ENCODE results near the gene ZBTB40. TPM values are rescaled to one million over a fixed set of nuclear protein-coding genes. Genes with fewer than 3 reads are reported as not detected.
A peak's percentile ranks its signal among the peaks of the same experiment; 100 is the strongest.

ZBTB40 gene
- total and polyA plus RNA-seq, 2 of the 13 experiments (the other 11 are each of a cell fraction or from before 2014, with no cell fraction given), result 8.8 to 16.5 TPM

DNA sequence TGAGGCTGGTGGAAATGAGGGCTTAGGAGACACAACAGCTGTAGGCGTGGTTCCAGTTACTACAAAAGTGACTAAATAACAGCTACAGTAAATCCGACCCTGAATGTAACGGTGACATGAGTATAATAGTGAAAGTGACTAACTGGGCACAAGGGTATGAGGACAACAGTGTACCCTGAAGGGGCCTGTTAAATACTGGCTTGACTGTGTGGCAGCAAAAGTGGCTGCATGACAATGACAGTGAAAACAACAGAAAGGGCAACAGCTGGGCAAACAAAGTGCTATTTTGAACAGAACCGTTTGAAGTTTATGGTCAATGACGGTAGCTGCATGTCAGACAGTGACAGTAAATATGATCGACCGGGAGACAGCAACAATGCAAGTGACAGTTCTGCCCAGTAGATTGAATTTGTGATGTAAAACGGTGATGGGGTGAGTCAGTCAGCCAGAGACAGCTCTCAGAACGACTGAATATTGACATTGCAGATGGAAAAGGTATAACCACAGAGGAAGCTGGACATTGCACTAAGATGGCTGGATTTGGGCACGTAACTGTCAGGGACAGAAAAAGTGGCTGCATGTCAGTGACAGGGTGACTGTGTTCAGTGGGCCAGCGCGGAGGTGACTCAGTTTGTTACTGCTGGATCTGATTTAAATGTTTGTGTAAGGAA, 1.2 kb upstream of the ZBTB40 start (continued):
- TF ChIP-seq ZNF292 (CRISPR knock-in tag; IDR thresholded peaks at IDR 0.05; ENCODE audit: borderline replicate concordance, low read depth) (peak; percentile 86; the same call in 1 of the 2 replicates), ZNF256 (CRISPR knock-in tag; conservative IDR thresholded peaks at IDR 0.05) (no peak), CREM (IDR thresholded peaks at IDR 0.05) (no peak; the same call in none of the 2 replicates), CREM (CRISPR knock-in tag; IDR thresholded peaks at IDR 0.05) (no peak), ZNF598 (CRISPR knock-in tag; IDR thresholded peaks at IDR 0.05; ENCODE audit: borderline replicate concordance) (no peak), EP300 (IDR thresholded peaks at IDR 0.05; ENCODE audit: low read depth in 2 of 2, low read length in 2 of 2) (peak in 1 of 2 experiments; percentile 21; a peak in 1 of 4 replicates), EP300 (CRISPR knock-in tag; IDR thresholded peaks at IDR 0.05; ENCODE audit: borderline replicate concordance) (no peak), PITX1 (CRISPR knock-in tag; IDR thresholded peaks at IDR 0.05) (peak; percentile 46; the same call in 1 of the 2 replicates), HES4 (CRISPR knock-in tag; IDR thresholded peaks at IDR 0.05; ENCODE audit: borderline replicate concordance) (no peak), MIXL1 (CRISPR knock-in tag; IDR thresholded peaks at IDR 0.05) (no peak), ZNF160 (CRISPR knock-in tag; IDR thresholded peaks at IDR 0.05) (0 out of 2 replicates have a peak, but pooled peaks have one; percentile 17), ZZZ3 (CRISPR knock-in tag; IDR thresholded peaks at IDR 0.05; ENCODE audit: borderline replicate concordance) (no peak), ZNF468 (CRISPR knock-in tag; IDR thresholded peaks at IDR 0.05) (no peak), SALL2 (CRISPR knock-in tag; IDR thresholded peaks at IDR 0.05) (no peak), TBP (CRISPR knock-in tag; IDR thresholded peaks at IDR 0.05) (no peak), ELF3 (CRISPR knock-in tag; IDR thresholded peaks at IDR 0.05) (no peak), NFKBIZ (CRISPR knock-in tag; IDR thresholded peaks at IDR 0.05) (no peak)
- TF ChIP-seq, protein P1, sequence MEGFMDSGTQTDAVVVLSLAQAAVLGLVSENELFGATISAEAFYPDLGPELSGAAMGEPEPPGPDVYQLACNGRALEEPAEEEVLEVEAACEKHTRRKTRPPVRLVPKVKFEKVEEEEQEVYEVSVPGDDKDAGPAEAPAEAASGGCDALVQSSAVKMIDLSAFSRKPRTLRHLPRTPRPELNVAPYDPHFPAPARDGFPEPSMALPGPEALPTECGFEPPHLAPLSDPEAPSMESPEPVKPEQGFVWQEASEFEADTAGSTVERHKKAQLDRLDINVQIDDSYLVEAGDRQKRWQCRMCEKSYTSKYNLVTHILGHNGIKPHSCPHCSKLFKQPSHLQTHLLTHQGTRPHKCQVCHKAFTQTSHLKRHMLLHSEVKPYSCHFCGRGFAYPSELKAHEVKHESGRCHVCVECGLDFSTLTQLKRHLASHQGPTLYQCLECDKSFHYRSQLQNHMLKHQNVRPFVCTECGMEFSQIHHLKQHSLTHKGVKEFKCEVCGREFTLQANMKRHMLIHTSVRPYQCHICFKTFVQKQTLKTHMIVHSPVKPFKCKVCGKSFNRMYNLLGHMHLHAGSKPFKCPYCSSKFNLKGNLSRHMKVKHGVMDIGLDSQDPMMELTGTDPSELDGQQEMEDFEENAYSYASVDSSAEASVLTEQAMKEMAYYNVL (CRISPR knock-in tag; IDR thresholded peaks at IDR 0.05; ENCODE audit: borderline replicate concordance), result peak; percentile 95
- TF ChIP-seq, protein P2, sequence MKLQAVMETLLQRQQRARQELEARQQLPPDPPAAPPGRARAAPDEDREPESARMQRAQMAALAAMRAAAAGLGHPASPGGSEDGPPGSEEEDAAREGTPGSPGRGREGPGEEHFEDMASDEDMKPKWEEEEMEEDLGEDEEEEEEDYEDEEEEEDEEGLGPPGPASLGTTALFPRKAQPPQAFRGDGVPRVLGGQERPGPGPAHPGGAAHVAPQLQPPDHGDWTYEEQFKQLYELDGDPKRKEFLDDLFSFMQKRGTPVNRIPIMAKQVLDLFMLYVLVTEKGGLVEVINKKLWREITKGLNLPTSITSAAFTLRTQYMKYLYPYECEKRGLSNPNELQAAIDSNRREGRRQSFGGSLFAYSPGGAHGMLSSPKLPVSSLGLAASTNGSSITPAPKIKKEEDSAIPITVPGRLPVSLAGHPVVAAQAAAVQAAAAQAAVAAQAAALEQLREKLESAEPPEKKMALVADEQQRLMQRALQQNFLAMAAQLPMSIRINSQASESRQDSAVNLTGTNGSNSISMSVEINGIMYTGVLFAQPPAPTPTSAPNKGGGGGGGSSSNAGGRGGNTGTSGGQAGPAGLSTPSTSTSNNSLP (IDR thresholded peaks at IDR 0.05; ENCODE audit: low read depth, low read length), result no peak; the same call in 1 of the 2 replicates
- TF ChIP-seq, protein P3, sequence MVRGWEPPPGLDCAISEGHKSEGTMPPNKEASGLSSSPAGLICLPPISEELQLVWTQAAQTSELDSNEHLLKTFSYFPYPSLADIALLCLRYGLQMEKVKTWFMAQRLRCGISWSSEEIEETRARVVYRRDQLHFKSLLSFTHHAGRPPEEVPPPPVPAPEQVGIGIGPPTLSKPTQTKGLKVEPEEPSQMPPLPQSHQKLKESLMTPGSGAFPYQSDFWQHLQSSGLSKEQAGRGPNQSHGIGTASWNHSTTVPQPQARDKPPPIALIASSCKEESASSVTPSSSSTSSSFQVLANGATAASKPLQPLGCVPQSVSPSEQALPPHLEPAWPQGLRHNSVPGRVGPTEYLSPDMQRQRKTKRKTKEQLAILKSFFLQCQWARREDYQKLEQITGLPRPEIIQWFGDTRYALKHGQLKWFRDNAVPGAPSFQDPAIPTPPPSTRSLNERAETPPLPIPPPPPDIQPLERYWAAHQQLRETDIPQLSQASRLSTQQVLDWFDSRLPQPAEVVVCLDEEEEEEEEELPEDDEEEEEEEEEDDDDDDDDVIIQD (CRISPR knock-in tag; IDR thresholded peaks at IDR 0.05; ENCODE audit: low read depth), result peak; percentile 71; the same call in 1 of the 2 replicates
- TF ChIP-seq, protein P4, sequence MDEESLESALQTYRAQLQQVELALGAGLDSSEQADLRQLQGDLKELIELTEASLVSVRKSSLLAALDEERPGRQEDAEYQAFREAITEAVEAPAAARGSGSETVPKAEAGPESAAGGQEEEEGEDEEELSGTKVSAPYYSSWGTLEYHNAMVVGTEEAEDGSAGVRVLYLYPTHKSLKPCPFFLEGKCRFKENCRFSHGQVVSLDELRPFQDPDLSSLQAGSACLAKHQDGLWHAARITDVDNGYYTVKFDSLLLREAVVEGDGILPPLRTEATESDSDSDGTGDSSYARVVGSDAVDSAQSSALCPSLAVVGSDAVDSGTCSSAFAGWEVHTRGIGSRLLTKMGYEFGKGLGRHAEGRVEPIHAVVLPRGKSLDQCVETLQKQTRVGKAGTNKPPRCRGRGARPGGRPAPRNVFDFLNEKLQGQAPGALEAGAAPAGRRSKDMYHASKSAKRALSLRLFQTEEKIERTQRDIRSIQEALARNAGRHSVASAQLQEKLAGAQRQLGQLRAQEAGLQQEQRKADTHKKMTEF (CRISPR knock-in tag; IDR thresholded peaks at IDR 0.05), result no peak

All from HepG2 (cell line).